ENCODE results near the gene IFITM1. TPM values are rescaled to one million over a fixed set of nuclear protein-coding genes. Genes with fewer than 3 reads are reported as not detected.
"Not testable (repeated sequence)": the region's sequence is repeated elsewhere in the genome, so short reads cannot be mapped to it uniquely, and the experiment has no call there.

IFITM1 gene
- polyA plus RNA-seq, 3 donors from 2014 or later = 2,792 to 4,533 (median 3,562) TPM

DNA sequence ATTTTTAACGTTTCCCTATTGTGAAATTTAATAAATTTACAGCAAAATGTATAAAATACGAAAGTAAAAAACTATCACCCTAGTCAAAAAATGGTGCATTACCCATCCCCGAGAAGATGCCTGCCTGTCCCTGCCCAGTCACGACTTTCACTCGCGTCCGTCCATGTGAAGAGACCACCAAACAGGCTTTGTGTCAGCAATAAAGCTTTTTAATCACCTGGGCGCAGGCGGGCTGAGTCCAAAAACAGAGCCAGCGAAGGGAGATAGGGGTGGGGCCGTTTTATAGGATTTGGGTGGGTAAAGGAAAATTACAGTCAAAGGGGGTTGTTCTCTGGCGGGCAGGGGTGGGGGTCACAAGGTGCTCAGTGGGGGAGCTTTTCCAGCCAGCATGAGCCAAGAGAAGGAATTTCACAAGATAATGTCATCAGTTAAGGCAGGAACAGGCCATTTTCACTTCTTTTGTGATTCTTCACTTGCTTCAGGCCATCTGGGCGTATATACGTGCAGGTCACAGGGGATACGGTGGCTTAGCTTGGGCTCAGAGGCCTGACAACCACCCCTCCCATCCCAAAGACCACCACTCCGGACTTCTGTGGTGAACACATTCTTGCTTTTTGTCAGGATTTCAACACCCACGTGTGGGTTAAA, 19.9 kb downstream of the IFITM1 start:
- DNase-seq, H3K9me3 Mint-ChIP-seq, H3K36me3 Mint-ChIP-seq: not testable (repeated sequence)
- Mint-ChIP-seq H3K27ac (peak overlapping the region; percentile 55 to 92 (median 85)), H3K4me1 (peaks cover 73 to 81% of the 10 kb centered on the region in 2 donors), H3K27me3 (ENCODE audit: low read depth in 3 of 3) (peaks cover 11 to 16% (median 15%) of the 10 kb centered on the region in 3 donors), H3K4me3 (peak overlapping the region in 3 of 5 donors; percentile 39 to 88 (median 86))

- H3K4me3 Mint-ChIP-seq = peak overlapping the region in 1 of 5 donors; percentile 23
- H3K27ac Mint-ChIP-seq = peak overlapping the region in 3 of 6 donors; percentile 17 to 92 (median 20)
- DNase-seq = no peak
- H3K9me3 Mint-ChIP-seq = peaks cover 0 to 2% (median 0%) of the 10 kb centered on the region in 6 donors
- H3K4me1 Mint-ChIP-seq = peaks cover 66 to 74% of the 10 kb centered on the region in 2 donors
- peaks cover 0 to 7% (median 0%) of the 10 kb centered on the region in 3 donors for H3K36me3 Mint-ChIP-seq
- H3K27me3 Mint-ChIP-seq (ENCODE audit: low read depth in 3 of 3) = peaks cover 11 to 14% (median 12%) of the 10 kb centered on the region in 3 donors
These were observed 20.6 kb downstream of the IFITM1 start for GRCh38 chr11:334264-334994.

GRCh38 chr11:335779-336658, 22.2 kb downstream of the IFITM1 start:
- no peak for DNase-seq
- H3K4me1 Mint-ChIP-seq = peaks cover 56 to 69% of the 10 kb centered on the region in 2 donors
- H3K27ac Mint-ChIP-seq = peak overlapping the region; percentile 56 to 84 (median 80)
- H3K4me3 Mint-ChIP-seq = peak overlapping the region in 4 of 5 donors; percentile 5 to 58 (median 44)
- peaks cover 0 to 7% (median 0%) of the 10 kb centered on the region in 3 donors for H3K36me3 Mint-ChIP-seq
- peaks cover 5 to 10% (median 8%) of the 10 kb centered on the region in 3 donors for H3K27me3 Mint-ChIP-seq (ENCODE audit: low read depth in 3 of 3)
- H3K9me3 Mint-ChIP-seq = peaks cover 0 to 2% (median 0%) of the 10 kb centered on the region in 6 donors

GRCh38 chr11:336659-337198, 22.9 kb downstream of the IFITM1 start:
- Mint-ChIP-seq H3K36me3 (peaks cover 0 to 7% (median 0%) of the 10 kb centered on the region in 3 donors), H3K27me3 (ENCODE audit: low read depth in 3 of 3) (peaks cover under 1 to 7% (median 2%) of the 10 kb centered on the region in 3 donors), H3K9me3 (peaks cover 0 to 2% (median 0%) of the 10 kb centered on the region in 6 donors), H3K4me3 (peak overlapping the region in 1 of 5 donors; percentile 6), H3K27ac (peak overlapping the region; percentile 56 to 84 (median 78)), H3K4me1 (peaks cover 56 to 69% of the 10 kb centered on the region in 2 donors)
- no peak for DNase-seq

GRCh38 chr11:337711-338110, 23.9 kb downstream of the IFITM1 start:
- Mint-ChIP-seq H3K4me3 (no peak overlapping the region), H3K9me3 (peaks cover 0 to 2% (median 0%) of the 10 kb centered on the region in 6 donors), H3K27me3 (ENCODE audit: low read depth in 3 of 3) (peaks cover 0 to 7% (median 2%) of the 10 kb centered on the region in 3 donors), H3K36me3 (peaks cover 0 to 7% (median 0%) of the 10 kb centered on the region in 3 donors), H3K4me1 (peaks cover 56 to 67% of the 10 kb centered on the region in 2 donors), H3K27ac (no peak overlapping the region)
- DNase-seq = no peak

GRCh38 chr11:339963-340362, 26.1 kb downstream of the IFITM1 start:
- no peaks in the 10 kb centered on the region for H3K36me3 Mint-ChIP-seq
- H3K4me1 Mint-ChIP-seq = peaks cover 40 to 47% of the 10 kb centered on the region in 2 donors
- H3K9me3 Mint-ChIP-seq = no peaks in the 10 kb centered on the region
- no peak overlapping the region for H3K4me3 Mint-ChIP-seq
- H3K27ac Mint-ChIP-seq = no peak overlapping the region
- no peak for DNase-seq
- H3K27me3 Mint-ChIP-seq (ENCODE audit: low read depth in 3 of 3) = peaks cover 0 to 4% (median 3%) of the 10 kb centered on the region in 3 donors

DNA sequence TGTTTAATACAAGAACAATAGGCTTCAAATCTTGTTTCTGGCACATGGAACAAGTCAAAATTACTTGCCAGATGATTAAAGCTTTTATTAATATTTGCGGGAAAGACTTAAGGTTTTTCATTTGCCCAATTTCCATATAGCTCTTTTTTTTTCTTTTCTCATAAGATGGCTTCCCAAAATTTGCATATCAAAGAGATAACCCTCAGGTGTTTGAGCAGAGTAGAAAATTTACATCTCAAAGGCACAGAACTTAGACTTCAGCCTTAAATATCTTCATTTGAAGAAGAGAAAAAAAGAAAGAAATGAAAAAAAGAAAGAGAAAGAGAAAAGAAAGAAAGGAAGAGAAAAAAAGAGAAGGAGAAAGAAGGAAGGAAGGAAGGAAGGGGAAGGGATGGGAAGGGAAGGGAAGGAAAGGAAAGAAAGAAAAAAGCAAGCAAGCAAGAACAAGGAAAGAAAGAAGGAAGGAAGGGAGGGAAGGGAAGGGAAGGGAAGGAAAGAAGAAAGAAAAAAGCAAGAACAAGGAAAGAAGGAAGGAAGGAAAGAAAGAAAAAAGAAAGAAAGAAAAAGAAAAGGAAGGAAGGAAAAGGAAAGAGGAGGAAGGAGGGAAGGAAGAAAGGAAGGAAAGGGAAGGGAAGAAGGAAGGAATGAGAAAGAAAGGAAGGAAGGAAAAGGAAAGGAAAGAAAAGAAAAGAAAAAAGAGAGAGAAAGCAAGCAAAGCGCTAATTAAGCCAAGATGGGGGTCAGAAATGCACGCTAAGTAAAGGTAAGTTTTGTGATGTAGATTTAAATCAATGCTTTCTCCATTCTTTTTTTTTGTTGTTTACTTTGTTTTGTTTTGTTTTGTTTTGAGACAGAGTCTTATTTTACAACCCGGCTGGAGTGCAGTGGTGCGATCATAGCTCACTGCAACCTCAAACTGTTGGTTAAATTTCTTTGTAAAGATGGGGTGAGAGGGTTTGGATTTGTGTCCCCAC, 27.0 kb downstream of the IFITM1 start:
- Mint-ChIP-seq H3K27ac (peak overlapping the region in 4 of 6 donors; percentile 4 to 80 (median 58)), H3K27me3 (ENCODE audit: low read depth in 3 of 3) (peaks cover 0 to 4% (median 3%) of the 10 kb centered on the region in 3 donors), H3K4me3 (no peak overlapping the region)

GRCh38 chr11:342328-342727, 28.5 kb downstream of the IFITM1 start:
- Mint-ChIP-seq H3K27ac (peak overlapping the region in 4 of 6 donors; percentile 13 to 81 (median 63)), H3K4me3 (no peak overlapping the region), H3K36me3 (no peaks in the 10 kb centered on the region), H3K4me1 (peaks cover 23 to 36% of the 10 kb centered on the region in 2 donors), H3K9me3 (no peaks in the 10 kb centered on the region), H3K27me3 (ENCODE audit: low read depth in 3 of 3) (peaks cover 0 to 3% (median 2%) of the 10 kb centered on the region in 3 donors)
- no peak for DNase-seq

More for the DNA sequence above, 27.0 kb downstream of the IFITM1 start:
- DNase-seq = no peak
- Mint-ChIP-seq H3K9me3 (no peaks in the 10 kb centered on the region), H3K36me3 (no peaks in the 10 kb centered on the region), H3K4me1 (peaks cover 34 to 40% of the 10 kb centered on the region in 2 donors)

DNA sequence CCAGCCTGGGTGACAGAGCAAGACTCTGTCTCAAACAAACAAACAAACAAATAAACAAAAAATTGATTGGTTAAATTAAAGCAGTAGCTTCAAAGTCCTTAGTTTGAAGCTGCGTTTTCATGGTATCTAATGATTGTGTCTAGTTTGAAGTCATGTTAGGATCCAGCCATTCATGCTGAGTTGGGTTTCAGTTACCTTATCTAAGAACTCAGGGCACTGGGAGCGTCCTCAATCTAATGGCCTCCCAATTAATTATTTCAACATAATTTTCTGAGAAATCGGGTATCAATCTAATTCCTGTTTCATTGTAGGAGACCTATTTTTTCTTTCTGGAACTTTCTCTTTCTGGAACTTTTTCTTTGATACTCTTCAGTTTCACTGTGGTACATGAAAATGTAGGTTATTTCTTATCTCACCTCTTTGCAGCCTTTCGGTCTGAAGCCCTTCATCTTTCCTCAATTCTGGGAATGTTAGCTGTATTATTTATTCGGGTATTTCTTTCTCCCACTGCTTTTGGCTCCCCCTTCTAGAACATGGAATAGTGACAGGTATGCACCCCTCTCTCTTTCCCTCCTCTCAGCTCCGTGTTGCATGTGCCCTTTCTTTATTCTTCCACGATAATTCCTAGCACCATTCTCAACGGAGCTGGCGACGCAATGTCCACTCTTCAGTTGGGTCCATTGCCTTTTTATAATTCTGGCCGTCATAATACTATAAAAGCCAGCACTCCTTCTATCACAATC, 31.2 kb downstream of the IFITM1 start:
- Mint-ChIP-seq H3K4me1 (peaks cover 37 to 57% of the 10 kb centered on the region in 2 donors), H3K4me3 (no peak overlapping the region), H3K27me3 (ENCODE audit: low read depth in 3 of 3) (peaks cover 1 to 6% (median 4%) of the 10 kb centered on the region in 3 donors), H3K36me3 (no peaks in the 10 kb centered on the region), H3K9me3 (no peaks in the 10 kb centered on the region), H3K27ac (peak overlapping the region in 2 of 6 donors; percentile 41 to 42)
- DNase-seq = no peak

- Mint-ChIP-seq H3K27ac (peak overlapping the region in 4 of 6 donors; percentile 17 to 76 (median 32)), H3K36me3 (no peaks in the 10 kb centered on the region), H3K27me3 (ENCODE audit: low read depth in 3 of 3) (peaks cover 4 to 11% (median 4%) of the 10 kb centered on the region in 3 donors), H3K9me3 (no peaks in the 10 kb centered on the region), H3K4me1 (peaks cover 41 to 57% of the 10 kb centered on the region in 2 donors), H3K4me3 (no peak overlapping the region)
- DNase-seq = no peak
These were observed 32.7 kb downstream of the IFITM1 start for GRCh38 chr11:346529-346928.

DNA sequence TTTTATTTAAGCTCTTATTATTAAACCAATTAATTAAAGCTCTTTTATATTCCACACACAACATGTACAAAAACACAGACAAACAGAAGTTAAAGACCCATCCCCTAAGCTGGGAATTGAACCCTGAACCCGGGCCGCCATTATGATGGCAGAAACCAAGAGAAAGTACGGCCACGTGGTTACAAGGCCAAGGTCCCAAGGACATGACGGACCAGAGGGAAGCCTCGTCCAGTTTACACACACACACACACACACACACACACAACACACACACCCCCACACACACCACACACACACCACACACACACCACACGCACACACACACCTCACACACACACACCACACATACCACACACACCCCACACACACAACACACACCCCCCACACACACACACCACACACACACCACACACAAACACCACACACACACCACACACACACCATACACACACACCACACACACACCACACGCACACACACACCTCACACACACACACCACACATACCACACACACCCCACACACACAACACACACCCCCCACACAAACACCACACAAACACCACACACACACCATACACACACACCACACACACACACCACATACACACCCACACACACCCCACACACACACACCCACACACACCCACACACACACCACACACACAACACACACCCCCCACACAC, 35.6 kb downstream of the IFITM1 start:
- Mint-ChIP-seq H3K27ac (peak overlapping the region; percentile 88 to 99 (median 96)), H3K4me3 (peak overlapping the region in 4 of 5 donors; percentile 33 to 72 (median 53)), H3K27me3 (ENCODE audit: low read depth in 3 of 3) (peaks cover 4 to 14% (median 5%) of the 10 kb centered on the region in 3 donors), H3K4me1 (peaks cover 57 to 74% of the 10 kb centered on the region in 2 donors)
- not testable (repeated sequence) for DNase-seq, H3K9me3 Mint-ChIP-seq, H3K36me3 Mint-ChIP-seq

All from immature natural killer cell (primary cell).